SK-N-DZ (cell line): ENCODE measurements around the gene CFAP74.
"Not testable (repeated sequence)": the region's sequence is repeated elsewhere in the genome, so short reads cannot be mapped to it uniquely, and the experiment has no call there.

Experiments
- DNase-seq: peaks from one replicate; pipeline ENCODE4 v3.0.0-alpha.2; 2015; ENCODE audit warnings: low spot score

CFAP74 gene

GRCh38 chr1:1988061-1988945 lies 15.3 kb downstream of the CFAP74 start:
- no peak for DNase-seq

GRCh38 chr1:1987142-1987510 lies 16.5 kb downstream of the CFAP74 start:
- DNase-seq = no peak

- DNase-seq = no peak
These were observed 17.0 kb downstream of the CFAP74 start for GRCh38 chr1:1986451-1987141.

- DNase-seq = no peak
These were observed 18.1 kb downstream of the CFAP74 start for GRCh38 chr1:1985375-1986050.

- DNase-seq = no peak
These were observed 19.0 kb downstream of the CFAP74 start for GRCh38 chr1:1984560-1985070.

GRCh38 chr1:1982379-1983232 lies 21.0 kb downstream of the CFAP74 start:
- no peak for DNase-seq

GRCh38 chr1:1981631-1982327 lies 21.8 kb downstream of the CFAP74 start:
- DNase-seq = not testable (repeated sequence)

GRCh38 chr1:1981142-1981500 lies 22.5 kb downstream of the CFAP74 start:
- DNase-seq = no peak

GRCh38 chr1:1980467-1981141 lies 23.0 kb downstream of the CFAP74 start:
- DNase-seq = no peak

GRCh38 chr1:1979482-1980165 lies 24.0 kb downstream of the CFAP74 start:
- no peak for DNase-seq

GRCh38 chr1:1978690-1979481 lies 24.7 kb downstream of the CFAP74 start:
- DNase-seq = not testable (repeated sequence)

- no peak for DNase-seq
These were observed 25.5 kb downstream of the CFAP74 start for GRCh38 chr1:1978108-1978507.

GRCh38 chr1:1976031-1976430 lies 27.6 kb downstream of the CFAP74 start:
- DNase-seq = no peak

GRCh38 chr1:1975535-1975934 lies 28.1 kb downstream of the CFAP74 start:
- DNase-seq = no peak

GRCh38 chr1:1974834-1975233 lies 28.8 kb downstream of the CFAP74 start:
- DNase-seq = no peak

GRCh38 chr1:1973716-1974642 lies 29.6 kb downstream of the CFAP74 start:
- no peak for DNase-seq

- DNase-seq = no peak
These were observed 30.4 kb downstream of the CFAP74 start for GRCh38 chr1:1972976-1973715.
